OCI-LY7 (cell line): ENCODE results near the gene CDK5R1.

ENCODE experiments used
- EZH2phosphoT487 ChIP-seq: fragments of 200-600 bp; sonication (generic); IDR thresholded peaks from 2 replicates; pipeline ENCODE4 v1.6.1; 2018; ENCODE audit warnings: low read depth, borderline replicate concordance, mild to moderate bottlenecking, mixed run types, antibody characterized with exemption, low read length, moderate library complexity, mixed read lengths
- TF ChIP-seq, protein P1 (sequence below): fragments of 200-600 bp; sonication (generic); conservative IDR thresholded peaks from 2 replicates; pipeline ENCODE4 v1.5.1; 2014; ENCODE audit warnings: mild to moderate bottlenecking, antibody characterized with exemption, low read length, moderate library complexity, mixed read lengths

DNA sequence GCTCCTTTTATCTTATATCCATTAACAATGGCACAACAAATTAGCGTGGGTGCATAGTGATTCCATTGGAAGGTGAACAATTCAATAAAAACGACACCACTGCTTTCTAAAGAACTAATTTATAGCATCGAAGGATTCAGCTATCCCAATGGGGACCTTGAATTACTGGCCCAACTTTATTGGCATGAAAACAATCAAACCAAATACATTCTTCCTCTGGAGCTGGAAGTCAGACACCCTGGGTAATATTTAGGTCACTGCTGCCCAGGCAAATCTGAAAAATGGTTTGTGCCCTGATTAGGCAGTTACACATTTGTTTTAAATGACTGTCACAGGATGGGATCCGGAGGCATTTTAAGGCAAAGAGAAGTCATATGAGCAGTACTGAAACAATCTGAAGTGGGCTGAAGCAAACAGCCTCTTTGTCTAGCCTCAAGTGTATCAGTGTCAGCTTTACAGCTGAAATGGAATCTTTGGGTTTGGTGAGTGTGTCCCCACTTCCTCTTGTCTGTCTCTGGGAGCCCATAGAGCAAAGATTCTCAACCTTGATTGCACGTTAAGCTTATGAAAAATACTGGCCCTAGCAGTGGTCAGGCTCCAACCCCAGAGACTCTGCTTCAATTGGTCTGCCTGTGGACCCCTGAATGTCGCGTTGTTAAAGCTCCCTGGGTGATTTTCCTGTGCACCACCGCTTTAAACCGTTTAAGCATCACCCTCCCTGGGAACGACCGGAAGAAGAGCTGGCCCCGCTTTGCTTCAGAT, 30.3 kb downstream of the CDK5R1 start:
- TF ChIP-seq, protein P1, sequence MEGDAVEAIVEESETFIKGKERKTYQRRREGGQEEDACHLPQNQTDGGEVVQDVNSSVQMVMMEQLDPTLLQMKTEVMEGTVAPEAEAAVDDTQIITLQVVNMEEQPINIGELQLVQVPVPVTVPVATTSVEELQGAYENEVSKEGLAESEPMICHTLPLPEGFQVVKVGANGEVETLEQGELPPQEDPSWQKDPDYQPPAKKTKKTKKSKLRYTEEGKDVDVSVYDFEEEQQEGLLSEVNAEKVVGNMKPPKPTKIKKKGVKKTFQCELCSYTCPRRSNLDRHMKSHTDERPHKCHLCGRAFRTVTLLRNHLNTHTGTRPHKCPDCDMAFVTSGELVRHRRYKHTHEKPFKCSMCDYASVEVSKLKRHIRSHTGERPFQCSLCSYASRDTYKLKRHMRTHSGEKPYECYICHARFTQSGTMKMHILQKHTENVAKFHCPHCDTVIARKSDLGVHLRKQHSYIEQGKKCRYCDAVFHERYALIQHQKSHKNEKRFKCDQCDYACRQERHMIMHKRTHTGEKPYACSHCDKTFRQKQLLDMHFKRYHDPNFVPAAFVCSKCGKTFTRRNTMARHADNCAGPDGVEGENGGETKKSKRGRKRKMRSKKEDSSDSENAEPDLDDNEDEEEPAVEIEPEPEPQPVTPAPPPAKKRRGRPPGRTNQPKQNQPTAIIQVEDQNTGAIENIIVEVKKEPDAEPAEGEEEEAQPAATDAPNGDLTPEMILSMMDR, result no peak
- no peak for TF ChIP-seq EZH2phosphoT487
